Measurements from ENCODE around the gene SLC39A10.
A peak's percentile ranks its signal among the peaks of the same experiment; 100 is the strongest.
"Not testable (repeated sequence)": the region's sequence is repeated elsewhere in the genome, so short reads cannot be mapped to it uniquely, and the experiment has no call there.

Gene SLC39A10

GRCh38 chr2:195656859-195657633 is at the start of gene SLC39A10:
Gene SLC39A10 (plus strand): TSS chr2:195657226. CDS start chr2:195680043, 22,817 bp downstream.
- DNase-seq, result peak; percentile 81 to 99 (median 97)

- no peak for DNase-seq
These were observed 48.1 kb upstream of the SLC39A10 start for GRCh38 chr2:195608768-195609454.

GRCh38 chr2:195610717-195611116 is 46.3 kb upstream of the SLC39A10 start:
- no peak for DNase-seq

- DNase-seq, result no peak
These were observed 44.2 kb upstream of the SLC39A10 start for GRCh38 chr2:195612611-195613495.

GRCh38 chr2:195613922-195614321 is 43.1 kb upstream of the SLC39A10 start:
- DNase-seq, result no peak

GRCh38 chr2:195619590-195619989 is 37.4 kb upstream of the SLC39A10 start:
- DNase-seq, result no peak

GRCh38 chr2:195620501-195620900 is 36.5 kb upstream of the SLC39A10 start:
- DNase-seq, result no peak

GRCh38 chr2:195622966-195623365 is 34.1 kb upstream of the SLC39A10 start:
- no peak for DNase-seq

- no peak for DNase-seq
These were observed 30.5 kb upstream of the SLC39A10 start for GRCh38 chr2:195626507-195626906.

GRCh38 chr2:195628666-195629065 is 28.4 kb upstream of the SLC39A10 start:
- DNase-seq, result no peak

- DNase-seq, result no peak
These were observed 24.0 kb upstream of the SLC39A10 start for GRCh38 chr2:195632856-195633572.

- no peak for DNase-seq
These were observed 23.5 kb upstream of the SLC39A10 start for GRCh38 chr2:195633573-195633870.

- DNase-seq, result no peak
These were observed 23.1 kb upstream of the SLC39A10 start for GRCh38 chr2:195633974-195634373.

- DNase-seq, result no peak
These were observed 20.1 kb upstream of the SLC39A10 start for GRCh38 chr2:195636890-195637289.

GRCh38 chr2:195638750-195639149 is 18.3 kb upstream of the SLC39A10 start:
- no peak for DNase-seq

- DNase-seq, result no peak
These were observed 17.7 kb upstream of the SLC39A10 start for GRCh38 chr2:195639238-195639858.

- no peak for DNase-seq
These were observed 17.1 kb upstream of the SLC39A10 start for GRCh38 chr2:195639959-195640358.

GRCh38 chr2:195642027-195642678 is 14.9 kb upstream of the SLC39A10 start:
- no peak for DNase-seq

GRCh38 chr2:195642679-195643068 is 14.4 kb upstream of the SLC39A10 start:
- no peak for DNase-seq

- not testable (repeated sequence) for DNase-seq
These were observed 12.3 kb upstream of the SLC39A10 start for GRCh38 chr2:195644708-195645107.

Data from hypothalamus (tissue), 51 donors.